Karpas-422 (cell line): ENCODE measurements around the gene FA2H. TPM values are rescaled to one million over a fixed set of nuclear protein-coding genes. Genes with fewer than 3 reads are reported as not detected.
"Not testable (repeated sequence)": the region's sequence is repeated elsewhere in the genome, so short reads cannot be mapped to it uniquely, and the experiment has no call there.

Experiments
- DNase-seq: peaks from one replicate; pipeline ENCODE4 v3.0.0-alpha.2; 2015
- H2AFZ ChIP-seq: fragments of 200-600 bp; sonication (generic); 2 replicates; pipeline ENCODE4 v1.6.1; 2014; ENCODE audit warnings: antibody characterized with exemption, low read length, mixed read lengths
- H3K27ac ChIP-seq: fragments of 200-600 bp; sonication (generic); 2 replicates; pipeline ENCODE4 v1.5.1; 2014; ENCODE audit warnings: mild to moderate bottlenecking, low read length, moderate library complexity
- H3K27me3 ChIP-seq: fragments of 200-600 bp; sonication (generic); 2 replicates; pipeline ENCODE4 v1.6.1; 2014; ENCODE audit warnings: low read length, mixed read lengths
- H3K36me3 ChIP-seq: fragments of 200-600 bp; sonication (generic); 2 replicates; pipeline ENCODE4 v1.6.1; 2014; ENCODE audit warnings: low read length, mixed read lengths; ENCODE audit not compliant: insufficient read depth
- H3K4me1 ChIP-seq: fragments of 200-600 bp; sonication (generic); 2 replicates; pipeline ENCODE4 v1.6.1; 2014; ENCODE audit warnings: mild to moderate bottlenecking, low read length, mixed read lengths
- H3K4me2 ChIP-seq: fragments of 200-600 bp; sonication (generic); 2 replicates; pipeline ENCODE4 v1.6.1; 2014; ENCODE audit warnings: low read length, low read depth, mild to moderate bottlenecking; ENCODE audit not compliant: poor library complexity, severe bottlenecking
- H3K4me3 ChIP-seq: fragments of 200-600 bp; sonication (generic); 2 replicates; pipeline ENCODE4 v1.5.1; 2014; ENCODE audit warnings: mild to moderate bottlenecking, antibody characterized with exemption, low read length, mixed read lengths
- H3K79me2 ChIP-seq: fragments of 200-600 bp; sonication (generic); 2 replicates; pipeline ENCODE4 v1.6.1; 2014; ENCODE audit warnings: mild to moderate bottlenecking, low read length, mixed read lengths
- H3K9ac ChIP-seq: fragments of 200-600 bp; sonication (generic); 2 replicates; pipeline ENCODE4 v1.6.0; 2014; ENCODE audit warnings: low read length
- H3K9me2 ChIP-seq: fragments of 200-600 bp; sonication (generic), shearing (Covaris generic); replicated peaks from 2 replicates; pipeline ENCODE4 v1.6.0; 2014; ENCODE audit warnings: mild to moderate bottlenecking, low read length, moderate library complexity; ENCODE audit not compliant: insufficient read depth
- H3K9me3 ChIP-seq: fragments of 300-700, 200-600 bp; sonication (generic); 2 replicates; pipeline ENCODE4 v1.6.1; 2014; ENCODE audit warnings: low read length, mixed read lengths
- H4K20me1 ChIP-seq: fragments of 200-600 bp; sonication (generic); 2 replicates; pipeline ENCODE4 v1.6.1; 2014; ENCODE audit warnings: mild to moderate bottlenecking, antibody characterized with exemption, low read length, low read depth; ENCODE audit not compliant: insufficient read depth
- total RNA-seq: library from RNA; depleted of rRNA; stranded (reverse); fragments of >200 nt; shearing (Covaris generic); gene quantifications from 2 replicates; pipeline ENCODE4 v1.2.3, GENCODE V29; 2014; ENCODE audit warnings: low replicate concordance

The FA2H gene
- total RNA-seq, 1 experiment from 2014 or later: not detected

DNA sequence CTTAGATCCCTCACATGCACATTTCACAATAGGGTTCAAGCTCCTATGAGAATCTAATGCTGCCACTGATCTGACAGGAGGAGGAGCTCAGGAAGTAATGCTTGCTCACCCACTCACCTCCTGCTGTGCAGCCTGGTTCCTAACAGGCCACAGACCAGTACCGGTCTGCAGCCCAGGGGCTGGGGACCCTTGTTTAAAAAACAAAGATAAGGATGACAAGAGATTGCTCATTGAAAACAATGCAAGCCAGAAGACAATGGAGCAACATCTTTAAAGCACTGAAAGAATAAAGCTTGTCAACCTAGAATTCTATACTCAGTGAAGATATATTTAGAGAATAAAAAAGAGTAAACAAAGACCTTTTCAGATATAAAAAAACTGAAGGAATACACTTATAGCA is 22.8 kb upstream of the FA2H start:
- H3K36me3 ChIP-seq: no peaks in the 10 kb centered on the region
- H4K20me1 ChIP-seq: no peaks in the 10 kb centered on the region
- H3K4me3 ChIP-seq: no peak overlapping the region
- H2AFZ ChIP-seq: no peak overlapping the region
- no peaks in the 10 kb centered on the region for H3K27me3 ChIP-seq
- H3K9ac ChIP-seq: no peak overlapping the region
- no peaks in the 10 kb centered on the region for H3K9me3 ChIP-seq
- no peak overlapping the region for H3K27ac ChIP-seq
- H3K79me2 ChIP-seq: no peaks in the 10 kb centered on the region
- no peaks in the 10 kb centered on the region for H3K9me2 ChIP-seq
- DNase-seq: no peak
- no peak overlapping the region for H3K4me2 ChIP-seq
- H3K4me1 ChIP-seq: no peaks in the 10 kb centered on the region

DNA sequence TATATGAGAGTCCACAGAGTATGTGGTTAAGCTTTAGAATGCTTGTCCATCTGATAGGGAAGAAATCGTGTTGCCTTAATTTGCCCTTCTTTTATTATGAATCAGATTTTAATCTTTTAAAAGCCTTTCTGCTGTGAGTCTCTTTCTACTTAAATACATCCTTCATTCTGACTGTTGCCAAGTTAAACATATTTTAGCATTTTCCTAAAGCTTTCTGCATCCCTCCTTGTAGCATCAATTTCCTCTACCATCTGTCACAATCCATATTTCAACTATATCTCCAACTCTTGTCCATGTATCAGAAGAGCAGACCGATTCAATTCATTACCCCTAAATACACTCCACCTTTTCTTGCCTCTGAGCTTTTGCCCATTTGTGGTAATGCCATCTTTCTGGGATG is 20.5 kb upstream of the FA2H start:
- Histone ChIP-seq H3K36me3 (no peaks in the 10 kb centered on the region), H3K27me3 (no peaks in the 10 kb centered on the region), H3K9me3 (no peaks in the 10 kb centered on the region), H4K20me1 (no peaks in the 10 kb centered on the region), H3K9me2 (no peaks in the 10 kb centered on the region), H3K4me2 (no peak overlapping the region), H2AFZ (no peak overlapping the region), H3K79me2 (no peaks in the 10 kb centered on the region), H3K27ac (no peak overlapping the region), H3K4me1 (no peaks in the 10 kb centered on the region), H3K4me3 (no peak overlapping the region), H3K9ac (no peak overlapping the region)
- no peak for DNase-seq

DNA sequence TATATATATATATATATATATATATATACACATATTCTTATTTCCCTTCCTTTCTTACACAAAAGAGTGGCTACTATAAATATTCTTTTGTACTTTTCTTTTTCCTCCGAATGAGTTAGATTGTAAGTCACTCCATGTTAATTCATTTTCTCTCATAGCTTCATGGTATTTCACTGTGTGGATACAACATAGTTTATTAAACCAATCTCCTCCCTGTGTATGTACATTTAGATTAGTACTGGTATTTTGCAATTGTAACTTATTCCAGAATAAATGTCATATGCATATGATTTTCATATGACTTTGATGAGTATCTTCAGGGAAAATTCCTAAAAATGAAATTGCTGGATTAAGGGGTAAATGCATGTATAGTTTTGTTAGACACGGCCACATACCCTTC is 20.0 kb upstream of the FA2H start:
- Histone ChIP-seq H3K4me1 (no peaks in the 10 kb centered on the region), H4K20me1 (no peaks in the 10 kb centered on the region), H3K79me2 (no peaks in the 10 kb centered on the region), H2AFZ (no peak overlapping the region), H3K36me3 (no peaks in the 10 kb centered on the region), H3K27me3 (no peaks in the 10 kb centered on the region), H3K9me2 (no peaks in the 10 kb centered on the region), H3K4me3 (no peak overlapping the region), H3K27ac (no peak overlapping the region), H3K9me3 (no peaks in the 10 kb centered on the region), H3K4me2 (no peak overlapping the region), H3K9ac (no peak overlapping the region)
- DNase-seq: no peak

DNA sequence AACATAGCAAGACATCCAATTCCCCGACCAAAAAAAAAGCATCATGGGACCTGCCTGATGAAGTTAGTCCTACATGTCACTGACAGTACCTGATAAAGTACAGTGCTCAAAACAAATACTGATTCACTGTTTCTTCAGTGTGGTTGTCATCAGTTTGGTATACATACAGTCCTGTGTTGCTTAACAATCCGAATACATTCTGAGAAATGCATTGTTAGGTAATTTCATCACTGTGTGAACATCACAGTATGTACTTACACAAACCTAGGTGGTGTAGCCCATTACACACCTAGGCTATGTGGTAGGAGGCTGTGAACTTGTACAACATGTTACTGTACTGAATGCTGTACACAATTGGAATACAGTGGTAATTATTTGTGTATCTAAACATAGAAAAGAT is 19.0 kb upstream of the FA2H start:
- Histone ChIP-seq H3K27ac (no peak overlapping the region), H3K4me2 (no peak overlapping the region), H3K4me1 (no peaks in the 10 kb centered on the region), H3K27me3 (no peaks in the 10 kb centered on the region), H3K9me2 (no peaks in the 10 kb centered on the region), H2AFZ (no peak overlapping the region), H4K20me1 (no peaks in the 10 kb centered on the region), H3K4me3 (no peak overlapping the region), H3K36me3 (no peaks in the 10 kb centered on the region), H3K79me2 (no peaks in the 10 kb centered on the region), H3K9ac (no peak overlapping the region), H3K9me3 (no peaks in the 10 kb centered on the region)
- DNase-seq: no peak

DNA sequence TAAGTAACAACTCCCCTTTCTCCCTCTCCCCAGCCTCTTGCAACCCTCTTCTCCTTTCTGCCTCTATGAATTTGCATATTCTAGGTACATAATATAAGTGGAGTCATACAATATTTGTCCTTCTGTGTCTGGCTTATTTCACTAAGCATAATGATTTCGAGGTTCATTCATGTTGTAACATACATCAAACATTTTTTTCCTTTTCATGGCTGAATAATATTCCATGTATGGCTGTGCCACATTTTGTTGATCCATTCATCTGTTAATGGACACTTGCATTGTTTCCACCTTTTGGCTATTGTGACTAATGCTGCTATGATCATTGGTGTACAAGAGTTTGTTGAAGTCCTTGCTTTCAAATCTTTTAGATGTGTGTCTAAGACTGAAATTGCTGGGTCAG is 17.6 kb upstream of the FA2H start:
- H3K27ac ChIP-seq: no peak overlapping the region
- no peaks in the 10 kb centered on the region for H4K20me1 ChIP-seq
- no peaks in the 10 kb centered on the region for H3K9me3 ChIP-seq
- H3K4me3 ChIP-seq: no peak overlapping the region
- H3K36me3 ChIP-seq: no peaks in the 10 kb centered on the region
- no peaks in the 10 kb centered on the region for H3K4me1 ChIP-seq
- H3K9me2 ChIP-seq: no peaks in the 10 kb centered on the region
- H3K79me2 ChIP-seq: no peaks in the 10 kb centered on the region
- no peaks in the 10 kb centered on the region for H3K27me3 ChIP-seq
- no peak for DNase-seq
- H3K4me2 ChIP-seq: no peak overlapping the region
- H3K9ac ChIP-seq: no peak overlapping the region
- H2AFZ ChIP-seq: no peak overlapping the region

DNA sequence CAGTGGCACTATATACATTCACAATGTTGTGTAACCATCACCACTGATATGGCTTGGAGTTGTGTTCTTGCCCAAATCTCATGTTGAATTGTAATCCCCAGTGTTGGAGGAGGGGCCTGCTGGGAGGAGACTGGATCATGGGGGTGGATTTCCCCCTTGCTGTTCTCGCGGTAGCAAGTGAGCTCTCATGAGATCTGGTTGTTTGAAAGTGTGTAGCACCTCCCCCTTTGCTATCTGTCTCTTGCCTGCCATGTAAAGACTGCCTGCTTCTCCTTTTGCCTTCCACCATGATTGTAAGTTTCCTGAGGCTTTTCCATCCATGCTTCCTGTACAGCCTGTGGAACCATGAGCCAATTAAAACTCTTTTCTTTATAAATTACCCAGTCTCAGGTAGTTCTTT is 17.1 kb upstream of the FA2H start:
- not testable (repeated sequence) for H3K36me3 ChIP-seq, H3K27ac ChIP-seq, H3K79me2 ChIP-seq, H4K20me1 ChIP-seq, H3K4me3 ChIP-seq, H3K9me2 ChIP-seq, H3K4me1 ChIP-seq, DNase-seq, H3K27me3 ChIP-seq, H2AFZ ChIP-seq, H3K9ac ChIP-seq, H3K4me2 ChIP-seq, H3K9me3 ChIP-seq

DNA sequence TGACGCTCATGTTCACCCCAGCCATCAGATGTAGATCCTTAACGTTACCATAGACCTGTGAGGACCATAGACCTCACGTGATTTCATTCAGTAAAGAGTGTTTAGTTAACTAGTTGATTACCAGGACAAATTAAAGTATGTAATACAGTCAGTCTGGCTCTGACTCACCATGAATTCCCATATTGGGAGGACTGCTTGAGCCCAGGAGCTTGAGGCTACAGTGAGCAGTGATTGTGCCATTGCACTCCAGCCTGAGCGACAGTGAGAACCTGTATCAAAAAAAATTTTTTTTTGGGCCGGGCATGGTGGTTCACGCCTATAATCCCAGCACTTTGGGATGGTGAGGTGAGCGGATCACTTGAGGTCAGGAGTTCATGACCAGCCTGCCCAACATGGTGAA is 13.5 kb upstream of the FA2H start:
- Histone ChIP-seq H3K79me2 (no peaks in the 10 kb centered on the region), H2AFZ (no peak overlapping the region), H3K27ac (no peak overlapping the region), H3K9me3 (no peaks in the 10 kb centered on the region), H3K27me3 (no peaks in the 10 kb centered on the region), H3K9ac (no peak overlapping the region), H3K4me2 (no peak overlapping the region), H3K4me1 (no peaks in the 10 kb centered on the region), H4K20me1 (no peaks in the 10 kb centered on the region), H3K4me3 (no peak overlapping the region), H3K9me2 (no peaks in the 10 kb centered on the region), H3K36me3 (no peaks in the 10 kb centered on the region)
- DNase-seq: no peak

DNA sequence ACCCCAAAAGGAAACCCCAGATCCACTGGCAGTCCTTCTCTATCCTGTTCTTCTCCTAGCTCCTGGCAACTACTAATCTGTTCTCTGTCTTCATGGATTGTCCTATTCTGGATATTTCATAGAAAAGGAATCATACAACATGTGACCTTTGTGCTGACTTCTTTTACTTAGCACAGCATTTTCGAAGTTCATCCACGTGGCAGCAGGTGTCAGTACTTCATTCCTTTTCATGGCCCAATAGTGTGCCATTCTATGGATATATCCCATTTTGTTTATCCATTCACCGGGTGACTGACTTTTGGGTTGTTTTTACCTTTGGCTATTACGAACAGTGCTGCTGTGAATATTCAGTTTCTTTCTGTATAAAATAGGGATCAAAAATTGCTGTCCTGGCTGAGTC is 10.4 kb upstream of the FA2H start:
- Histone ChIP-seq H3K79me2 (no peaks in the 10 kb centered on the region), H3K9ac (no peak overlapping the region), H2AFZ (no peak overlapping the region), H3K27me3 (no peaks in the 10 kb centered on the region), H3K36me3 (no peaks in the 10 kb centered on the region), H3K4me1 (no peaks in the 10 kb centered on the region), H4K20me1 (no peaks in the 10 kb centered on the region), H3K9me2 (no peaks in the 10 kb centered on the region), H3K9me3 (no peaks in the 10 kb centered on the region), H3K27ac (no peak overlapping the region), H3K4me2 (no peak overlapping the region), H3K4me3 (no peak overlapping the region)
- DNase-seq: no peak

DNA sequence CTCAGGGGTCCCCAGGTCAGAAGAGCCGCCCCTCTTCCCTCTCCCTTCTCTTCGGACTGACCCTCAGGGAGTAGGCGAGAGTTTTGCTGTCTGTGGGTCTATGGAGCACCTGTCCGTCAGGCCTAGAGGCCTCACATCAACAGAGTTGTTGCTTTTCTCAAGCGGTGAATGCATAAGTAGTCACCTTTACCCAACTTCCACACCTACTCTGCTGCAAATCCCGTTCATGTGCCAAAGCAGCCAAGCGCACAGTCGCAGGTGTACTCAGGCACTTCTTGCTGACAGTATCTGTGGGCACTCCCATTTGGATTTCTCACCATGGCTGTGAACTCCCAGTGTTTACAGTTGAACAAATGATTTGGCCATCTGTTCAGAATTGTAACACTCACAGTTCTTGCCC is 4.0 kb upstream of the FA2H start:
- H3K4me1 ChIP-seq: no peaks in the 10 kb centered on the region
- no peaks in the 10 kb centered on the region for H4K20me1 ChIP-seq
- no peaks in the 10 kb centered on the region for H3K27me3 ChIP-seq
- H3K9me2 ChIP-seq: no peaks in the 10 kb centered on the region
- no peak overlapping the region for H3K27ac ChIP-seq
- H3K4me3 ChIP-seq: no peak overlapping the region
- H3K9me3 ChIP-seq: no peaks in the 10 kb centered on the region
- H3K36me3 ChIP-seq: no peaks in the 10 kb centered on the region
- H3K79me2 ChIP-seq: no peaks in the 10 kb centered on the region
- H3K9ac ChIP-seq: no peak overlapping the region
- H3K4me2 ChIP-seq: no peak overlapping the region
- no peak for DNase-seq
- H2AFZ ChIP-seq: no peak overlapping the region
